ENCODE results near the gene TNFSF11.

DNA sequence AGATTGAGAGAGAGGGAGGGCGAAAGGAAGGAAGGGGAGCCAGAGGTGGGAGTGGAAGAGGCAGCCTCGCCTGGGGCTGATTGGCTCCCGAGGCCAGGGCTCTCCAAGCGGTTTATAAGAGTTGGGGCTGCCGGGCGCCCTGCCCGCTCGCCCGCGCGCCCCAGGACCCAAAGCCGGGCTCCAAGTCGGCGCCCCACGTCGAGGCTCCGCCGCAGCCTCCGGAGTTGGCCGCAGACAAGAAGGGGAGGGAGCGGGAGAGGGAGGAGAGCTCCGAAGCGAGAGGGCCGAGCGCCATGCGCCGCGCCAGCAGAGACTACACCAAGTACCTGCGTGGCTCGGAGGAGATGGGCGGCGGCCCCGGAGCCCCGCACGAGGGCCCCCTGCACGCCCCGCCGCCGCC lies at the start of gene TNFSF11:
- TF ChIP-seq, protein P1, sequence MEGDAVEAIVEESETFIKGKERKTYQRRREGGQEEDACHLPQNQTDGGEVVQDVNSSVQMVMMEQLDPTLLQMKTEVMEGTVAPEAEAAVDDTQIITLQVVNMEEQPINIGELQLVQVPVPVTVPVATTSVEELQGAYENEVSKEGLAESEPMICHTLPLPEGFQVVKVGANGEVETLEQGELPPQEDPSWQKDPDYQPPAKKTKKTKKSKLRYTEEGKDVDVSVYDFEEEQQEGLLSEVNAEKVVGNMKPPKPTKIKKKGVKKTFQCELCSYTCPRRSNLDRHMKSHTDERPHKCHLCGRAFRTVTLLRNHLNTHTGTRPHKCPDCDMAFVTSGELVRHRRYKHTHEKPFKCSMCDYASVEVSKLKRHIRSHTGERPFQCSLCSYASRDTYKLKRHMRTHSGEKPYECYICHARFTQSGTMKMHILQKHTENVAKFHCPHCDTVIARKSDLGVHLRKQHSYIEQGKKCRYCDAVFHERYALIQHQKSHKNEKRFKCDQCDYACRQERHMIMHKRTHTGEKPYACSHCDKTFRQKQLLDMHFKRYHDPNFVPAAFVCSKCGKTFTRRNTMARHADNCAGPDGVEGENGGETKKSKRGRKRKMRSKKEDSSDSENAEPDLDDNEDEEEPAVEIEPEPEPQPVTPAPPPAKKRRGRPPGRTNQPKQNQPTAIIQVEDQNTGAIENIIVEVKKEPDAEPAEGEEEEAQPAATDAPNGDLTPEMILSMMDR (IDR thresholded peaks at IDR 0.05): no peak
- TF ChIP-seq POLR2A (IDR thresholded peaks at IDR 0.05): no peak

Measured in uterus (tissue), 2 donors.